Uterus (tissue), 2 donors: Measurements from ENCODE around the gene CALML5.

Experiments used
- CTCF ChIP-seq, 4 experiments: fragments of 200-600 bp in 2 of 4; fragments of 450-650 bp in 2 of 4; sonication (generic) in 2 of 4; IDR thresholded peaks; one replicate each; pipeline ENCODE4 v1.5.1; 2016 to 2019; ENCODE audit warnings: antibody characterized with exemption in 4 of 4, mild to moderate bottlenecking in 2 of 4, moderate library complexity in 1 of 4
- POLR2A ChIP-seq, 2 donors: fragments of 450-650 bp; IDR thresholded peaks; one replicate each; pipeline ENCODE4 v1.6.1; 2016; ENCODE audit warnings: antibody characterized with exemption in 2 of 2, mild to moderate bottlenecking in 1 of 2, moderate library complexity in 1 of 2

GRCh38 chr10:5500910-5501309, 1.5 kb upstream of the CALML5 start:
- TF ChIP-seq CTCF (IDR thresholded peaks at IDR 0.05) (no peak), POLR2A (IDR thresholded peaks at IDR 0.05) (no peak)
